ENCODE measurements around the gene PLPPR1.

DNA sequence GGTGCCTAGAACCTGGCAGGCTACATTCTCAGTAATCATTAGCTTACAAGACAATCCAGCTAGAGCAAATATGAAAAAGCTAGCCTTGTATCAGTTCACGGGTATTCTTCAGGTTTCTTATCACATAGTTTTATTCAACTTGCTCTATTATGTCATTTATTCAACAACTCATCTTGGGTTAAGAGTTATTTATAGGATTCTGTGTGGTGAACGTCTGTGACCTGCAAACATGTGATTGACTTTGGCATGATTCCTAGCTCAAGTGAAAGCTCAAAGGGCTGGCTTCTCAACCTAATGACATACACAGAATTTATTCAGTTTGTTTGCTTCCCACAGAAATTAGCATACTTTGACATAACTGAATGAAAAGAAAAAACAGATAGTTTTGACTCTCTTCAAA lies 173.1 kb downstream of the PLPPR1 start:
- TF ChIP-seq, protein P1, sequence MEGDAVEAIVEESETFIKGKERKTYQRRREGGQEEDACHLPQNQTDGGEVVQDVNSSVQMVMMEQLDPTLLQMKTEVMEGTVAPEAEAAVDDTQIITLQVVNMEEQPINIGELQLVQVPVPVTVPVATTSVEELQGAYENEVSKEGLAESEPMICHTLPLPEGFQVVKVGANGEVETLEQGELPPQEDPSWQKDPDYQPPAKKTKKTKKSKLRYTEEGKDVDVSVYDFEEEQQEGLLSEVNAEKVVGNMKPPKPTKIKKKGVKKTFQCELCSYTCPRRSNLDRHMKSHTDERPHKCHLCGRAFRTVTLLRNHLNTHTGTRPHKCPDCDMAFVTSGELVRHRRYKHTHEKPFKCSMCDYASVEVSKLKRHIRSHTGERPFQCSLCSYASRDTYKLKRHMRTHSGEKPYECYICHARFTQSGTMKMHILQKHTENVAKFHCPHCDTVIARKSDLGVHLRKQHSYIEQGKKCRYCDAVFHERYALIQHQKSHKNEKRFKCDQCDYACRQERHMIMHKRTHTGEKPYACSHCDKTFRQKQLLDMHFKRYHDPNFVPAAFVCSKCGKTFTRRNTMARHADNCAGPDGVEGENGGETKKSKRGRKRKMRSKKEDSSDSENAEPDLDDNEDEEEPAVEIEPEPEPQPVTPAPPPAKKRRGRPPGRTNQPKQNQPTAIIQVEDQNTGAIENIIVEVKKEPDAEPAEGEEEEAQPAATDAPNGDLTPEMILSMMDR (IDR thresholded peaks at IDR 0.05), result no peak
- no peak for TF ChIP-seq POLR2A (IDR thresholded peaks at IDR 0.05)
